Calu3 (cell line): ENCODE results near the gene BLZF1. TPM values are rescaled to one million over a fixed set of nuclear protein-coding genes. Genes with fewer than 3 reads are reported as not detected.

Source experiments
- BruUV-seq: library from RNA; stranded (reverse); fragments of 400-500 nt; replicated peaks from 2 replicates; lab custom pipeline; 2021; lab: Mats Ljungman, UMichigan
- CTCF ChIA-PET: fragments of 300-600 bp; sonication (Branson Sonifier 250); formaldehyde crosslinking; loops from one replicate; lab custom pipeline; 2022; ENCODE audit warnings: antibody characterized with exemption; lab: Charles Lee
- DNase-seq: peaks from one replicate; pipeline ENCODE4 v3.0.0; 2022
- H3K27ac Mint-ChIP-seq: one replicate; pipeline ENCODE4 v1.8.0; 2022; ENCODE audit warnings: mixed read lengths; ENCODE audit not compliant: unreplicated experiment
- H3K27me3 Mint-ChIP-seq: one replicate; pipeline ENCODE4 v1.8.0; 2022; ENCODE audit warnings: mixed read lengths; ENCODE audit not compliant: unreplicated experiment
- H3K36me3 Mint-ChIP-seq: one replicate; pipeline ENCODE4 v1.8.0; 2022; ENCODE audit warnings: mild to moderate bottlenecking, moderate library complexity, mixed read lengths; ENCODE audit not compliant: insufficient read depth, unreplicated experiment
- H3K4me1 Mint-ChIP-seq: one replicate; pipeline ENCODE4 v1.8.0; 2022; ENCODE audit warnings: mild to moderate bottlenecking, low read depth, mixed read lengths; ENCODE audit not compliant: unreplicated experiment
- H3K4me3 Mint-ChIP-seq: one replicate; pipeline ENCODE4 v1.8.0; 2022; ENCODE audit warnings: mild to moderate bottlenecking, low read depth, moderate library complexity, mixed read lengths; ENCODE audit not compliant: unreplicated experiment
- H3K9me3 Mint-ChIP-seq: one replicate; pipeline ENCODE4 v1.8.0; 2022; ENCODE audit warnings: low read depth, mixed read lengths; ENCODE audit not compliant: unreplicated experiment
- intact Hi-C: fragments of 100-400 bp; cut with micrococcal nuclease; formaldehyde crosslinking; loops from one replicate; pipeline ENCODE4 v1.10.0; 2022; ENCODE audit not compliant: unreplicated experiment
- total RNA-seq: library from RNA; stranded (reverse); gene quantifications from 2 replicates; pipeline ENCODE4 v1.2.3, GENCODE V29; 2022
- TF ChIP-seq, protein P1 (sequence below): fragments of 200-600 bp; IDR thresholded peaks from one replicate; pipeline ENCODE4 v1.8.0; 2022; ENCODE audit warnings: antibody characterized with exemption; ENCODE audit not compliant: unreplicated experiment

Gene BLZF1
- total RNA-seq, 1 experiment from 2014 or later, result 45.7 TPM

DNA sequence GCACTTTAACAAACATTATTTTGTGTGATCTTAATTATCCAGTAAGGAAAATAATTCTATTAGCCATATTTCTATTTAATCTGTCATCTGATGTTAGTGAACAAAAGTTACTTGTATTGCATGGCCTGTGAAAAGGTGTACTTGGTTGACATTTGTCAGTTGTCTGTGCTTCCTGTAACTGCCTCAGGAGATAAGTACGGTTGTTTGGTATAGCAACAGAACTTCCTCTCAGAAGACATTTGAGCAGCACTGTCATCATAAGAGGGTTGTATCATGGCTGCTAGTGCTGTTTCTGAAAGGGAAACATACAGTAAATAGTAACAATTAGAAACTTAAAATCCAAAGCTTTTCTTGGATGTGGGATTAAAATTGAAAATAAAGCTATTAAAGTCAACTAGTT lies 3.4 kb downstream of the BLZF1 start:
- CTCF ChIA-PET, result no interaction called here
- Mint-ChIP-seq H3K4me1 (peaks cover 10% of the 10 kb centered on the region), H3K9me3 (no peaks in the 10 kb centered on the region), H3K27me3 (no peaks in the 10 kb centered on the region), H3K27ac (no peak overlapping the region), H3K4me3 (no peak overlapping the region), H3K36me3 (peaks cover 12% of the 10 kb centered on the region)
- intact Hi-C loops, result no loop called here
- TF ChIP-seq, protein P1, sequence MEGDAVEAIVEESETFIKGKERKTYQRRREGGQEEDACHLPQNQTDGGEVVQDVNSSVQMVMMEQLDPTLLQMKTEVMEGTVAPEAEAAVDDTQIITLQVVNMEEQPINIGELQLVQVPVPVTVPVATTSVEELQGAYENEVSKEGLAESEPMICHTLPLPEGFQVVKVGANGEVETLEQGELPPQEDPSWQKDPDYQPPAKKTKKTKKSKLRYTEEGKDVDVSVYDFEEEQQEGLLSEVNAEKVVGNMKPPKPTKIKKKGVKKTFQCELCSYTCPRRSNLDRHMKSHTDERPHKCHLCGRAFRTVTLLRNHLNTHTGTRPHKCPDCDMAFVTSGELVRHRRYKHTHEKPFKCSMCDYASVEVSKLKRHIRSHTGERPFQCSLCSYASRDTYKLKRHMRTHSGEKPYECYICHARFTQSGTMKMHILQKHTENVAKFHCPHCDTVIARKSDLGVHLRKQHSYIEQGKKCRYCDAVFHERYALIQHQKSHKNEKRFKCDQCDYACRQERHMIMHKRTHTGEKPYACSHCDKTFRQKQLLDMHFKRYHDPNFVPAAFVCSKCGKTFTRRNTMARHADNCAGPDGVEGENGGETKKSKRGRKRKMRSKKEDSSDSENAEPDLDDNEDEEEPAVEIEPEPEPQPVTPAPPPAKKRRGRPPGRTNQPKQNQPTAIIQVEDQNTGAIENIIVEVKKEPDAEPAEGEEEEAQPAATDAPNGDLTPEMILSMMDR, result no peak
- BruUV-seq, result no TSS peak
- no peak for DNase-seq

DNA sequence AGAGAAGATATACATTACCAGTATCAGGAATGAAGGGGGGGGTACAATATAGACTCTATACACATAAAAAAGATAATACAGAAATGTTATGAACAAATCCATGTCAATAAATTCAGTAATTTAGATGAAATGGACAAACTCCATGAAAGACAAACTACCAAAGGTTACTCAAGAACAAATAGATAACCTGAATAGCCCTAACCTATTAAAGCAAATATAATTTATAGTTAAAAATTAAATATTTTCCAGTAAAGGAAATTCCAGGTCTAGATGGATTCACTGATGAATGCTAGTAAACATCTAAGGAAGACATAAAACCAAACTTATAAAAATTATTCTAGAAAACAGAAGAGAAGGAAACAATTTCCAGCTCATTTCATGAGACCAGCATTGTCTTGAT lies 13.2 kb downstream of the BLZF1 start:
- Mint-ChIP-seq H3K36me3 (peaks cover 23% of the 10 kb centered on the region), H3K27me3 (no peaks in the 10 kb centered on the region), H3K4me1 (peaks cover 7% of the 10 kb centered on the region), H3K4me3 (no peak overlapping the region), H3K27ac (peak overlapping the region; percentile 55), H3K9me3 (no peaks in the 10 kb centered on the region)
- no TSS peak for BruUV-seq
- CTCF ChIA-PET, result interaction anchor here (1.8 kb wide), 1 partner anchor 14 kb away, joined by 5 read pairs; the partner anchor contains the start of genes BLZF1 and NME7
- no peak for DNase-seq
- TF ChIP-seq, protein P1, result no peak
- intact Hi-C loops, result no loop called here

DNA sequence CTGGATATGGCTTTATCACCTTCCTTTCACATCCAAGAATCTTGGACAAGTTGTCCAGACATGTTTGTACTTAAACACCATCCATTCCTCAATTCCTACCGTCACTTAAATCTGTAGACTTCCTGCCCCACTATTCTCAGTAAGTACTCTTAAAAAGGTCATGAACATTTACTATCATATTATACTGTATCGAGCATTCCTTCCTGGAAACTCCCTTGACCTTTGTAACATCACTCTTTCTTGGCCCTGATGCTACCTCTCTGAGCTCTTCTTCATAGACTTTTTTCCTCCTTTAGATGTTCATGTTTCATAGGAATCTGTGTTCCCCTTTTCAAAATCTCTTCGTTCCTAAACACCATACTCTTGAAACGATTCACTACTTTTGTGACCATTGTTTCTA lies 15.5 kb downstream of the BLZF1 start:
- CTCF ChIA-PET, result no interaction called here
- H3K9me3 Mint-ChIP-seq, result no peaks in the 10 kb centered on the region
- TF ChIP-seq, protein P1, result no peak
- no peak for DNase-seq
- no TSS peak for BruUV-seq
- H3K4me1 Mint-ChIP-seq, result peaks cover 7% of the 10 kb centered on the region
- H3K27ac Mint-ChIP-seq, result no peak overlapping the region
- no peak overlapping the region for H3K4me3 Mint-ChIP-seq
- H3K36me3 Mint-ChIP-seq, result peaks cover 19% of the 10 kb centered on the region
- no peaks in the 10 kb centered on the region for H3K27me3 Mint-ChIP-seq
- intact Hi-C loops, result no loop called here

DNA sequence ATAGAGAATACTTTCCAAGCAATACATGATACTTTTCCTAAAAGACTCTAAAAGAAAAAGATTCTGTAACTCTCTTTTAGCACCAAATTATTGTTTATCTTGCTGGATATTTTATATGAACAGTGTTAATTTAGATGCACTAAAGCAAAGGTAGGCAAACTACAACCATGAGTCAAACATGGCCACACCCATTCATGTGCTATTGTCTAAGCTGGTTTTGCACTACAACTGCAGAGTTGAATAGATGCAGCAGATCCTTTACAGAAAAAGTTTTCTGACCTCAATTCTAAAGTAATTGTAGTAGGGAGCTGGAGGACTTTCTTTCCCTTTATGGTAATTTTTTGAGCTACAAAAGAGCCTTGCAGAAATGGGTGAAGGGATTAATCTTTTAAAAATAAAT lies 19.4 kb downstream of the BLZF1 start:
- no peaks in the 10 kb centered on the region for H3K27me3 Mint-ChIP-seq
- H3K36me3 Mint-ChIP-seq, result peaks cover 26% of the 10 kb centered on the region
- intact Hi-C loops, result loop anchor here (5.0 kb wide), 1 partner anchor 140 kb away; no protein-coding TSS in a partner anchor
- H3K27ac Mint-ChIP-seq, result peak overlapping the region; percentile 24
- peaks cover 10% of the 10 kb centered on the region for H3K4me1 Mint-ChIP-seq
- TSS peak; percentile 11 for BruUV-seq
- H3K4me3 Mint-ChIP-seq, result no peak overlapping the region
- no peaks in the 10 kb centered on the region for H3K9me3 Mint-ChIP-seq
- TF ChIP-seq, protein P1, result no peak
- CTCF ChIA-PET, result interaction anchor here (1.0 kb wide), 1 partner anchor 159 kb away, joined by 5 read pairs; no protein-coding TSS in a partner anchor
- no peak for DNase-seq
